Right cardiac atrium (tissue), 5 donors: ENCODE results near the gene CFAP57. TPM values are rescaled to one million over a fixed set of nuclear protein-coding genes. Genes with fewer than 3 reads are reported as not detected.
A peak's percentile ranks its signal among the peaks of the same experiment; 100 is the strongest.

Experiments used
- ATAC-seq, 2 donors: fragments of 200-7000 bp; cut with Tn5 transposase; one replicate each; pipeline versions ENCODE4 v1.8.0 to v1.9.1; 2020; ENCODE audit warnings: moderate library complexity in 2 of 2, mild to moderate bottlenecking in 1 of 2
- DNase-seq, 3 donors: peaks; one replicate each; pipeline ENCODE4 v3.0.0-alpha.2; 2020
- H3K27ac ChIP-seq: one replicate; pipeline ENCODE4 v1.5.1; 2013; ENCODE audit warnings: mild to moderate bottlenecking, low read length, control low read depth, moderate library complexity
- H3K27me3 ChIP-seq: one replicate; pipeline ENCODE4 v1.6.1; 2013; ENCODE audit not compliant: control insufficient read depth, insufficient read depth
- H3K4me1 ChIP-seq: one replicate; pipeline ENCODE4 v1.6.1; 2013; ENCODE audit warnings: low read length; ENCODE audit not compliant: control insufficient read depth, insufficient read depth
- H3K4me3 ChIP-seq: one replicate; pipeline ENCODE4 v1.5.1; 2013; ENCODE audit warnings: low read length, control low read depth
- H3K9me3 ChIP-seq: one replicate; pipeline ENCODE4 v1.6.1; 2013; ENCODE audit warnings: low read length; ENCODE audit not compliant: control insufficient read depth
- WGBS: extraction: QIAGEN DNeasy Blood & Tissue Kit; methylation state at CpG from one replicate; pipeline ENCODE4 v1.1.7; 2013; 5-methylcytosine and 5-hydroxymethylcytosine counted together
- intact Hi-C, 4 donors: fragments of 100-400 bp; cut with DNase I; formaldehyde crosslinking; loops; one replicate each; pipeline versions ENCODE4 v1.11.0 to v1.14.0; 2022 to 2023
- polyA plus RNA-seq: library from polyadenylated mRNA; stranded (reverse); fragments of 200-250 nt; gene quantifications from one replicate; pipeline ENCODE4 v1.2.3, GENCODE V29; 2013
- total RNA-seq, 4 donors: library from RNA; stranded (reverse); fragmentation: NEBNext Ultra II Directional; extraction: Animal tissue kit (Norgen Biotek cat#: 25700); gene quantifications; one replicate each; pipeline ENCODE4 v1.2.1, GENCODE V29; 2021
- donor health status: healthy with polysubstance abuse.
- donor health status: DM: no; HTN: yes; CAD: no.
- donor health status: DM: no; HTN: no; CAD: no.
- donor health status: DM: no; HTN: yes; CAD: no; lungs with severe emphysema.
- donor health status: DM: yes; HTN: yes; CAD: no.

The CFAP57 gene
- total and polyA plus RNA-seq, 5 donors = 0.06 to 0.25 (median 0.11) TPM; not detected in 1

GRCh38 chr1:43279161-43279560 lies 107.0 kb downstream of the CFAP57 start:
- DNase-seq (no peak), ATAC-seq (no peak)
- Histone ChIP-seq H3K4me1 (peaks cover 2% of the 10 kb centered on the region), H3K4me3 (no peak overlapping the region), H3K9me3 (no peaks in the 10 kb centered on the region), H3K27ac (no peak overlapping the region), H3K27me3 (no peaks in the 10 kb centered on the region)
- intact Hi-C loops = no loop called here
- 94% methylated on average over 5 of the region's 5 CpGs for WGBS

GRCh38 chr1:43279666-43280065 lies 107.5 kb downstream of the CFAP57 start:
- no peak overlapping the region for H3K27ac ChIP-seq
- WGBS = 95% methylated on average over 6 of the region's 6 CpGs
- no peaks in the 10 kb centered on the region for H3K27me3 ChIP-seq
- H3K9me3 ChIP-seq = no peaks in the 10 kb centered on the region
- ATAC-seq (no peak), DNase-seq (no peak)
- no peak overlapping the region for H3K4me3 ChIP-seq
- intact Hi-C loops = no loop called here
- no peaks in the 10 kb centered on the region for H3K4me1 ChIP-seq

- 43% methylated on average over 2 of the region's 2 CpGs for WGBS
- DNase-seq = no peak
- Histone ChIP-seq H3K4me1 (no peaks in the 10 kb centered on the region), H3K27ac (no peak overlapping the region), H3K27me3 (no peaks in the 10 kb centered on the region), H3K9me3 (no peaks in the 10 kb centered on the region), H3K4me3 (no peak overlapping the region)
- no peak for ATAC-seq
- intact Hi-C loops = no loop called here
These were observed 108.6 kb downstream of the CFAP57 start for GRCh38 chr1:43280692-43281091.

- no peaks in the 10 kb centered on the region for H3K9me3 ChIP-seq
- H3K4me3 ChIP-seq = no peak overlapping the region
- intact Hi-C loops = no loop called here
- no peaks in the 10 kb centered on the region for H3K4me1 ChIP-seq
- no peak for DNase-seq
- 87% methylated on average over 15 of the region's 15 CpGs for WGBS
- no peaks in the 10 kb centered on the region for H3K27me3 ChIP-seq
- no peak for ATAC-seq
- no peak overlapping the region for H3K27ac ChIP-seq
These were observed 110.4 kb downstream of the CFAP57 start for GRCh38 chr1:43282220-43283195.

- 93% methylated on average over 3 of the region's 3 CpGs for WGBS
- Histone ChIP-seq H3K27me3 (no peaks in the 10 kb centered on the region), H3K27ac (no peak overlapping the region), H3K4me3 (no peak overlapping the region), H3K4me1 (no peaks in the 10 kb centered on the region), H3K9me3 (no peaks in the 10 kb centered on the region)
- DNase-seq (no peak), ATAC-seq (no peak)
- intact Hi-C loops = no loop called here
These were observed 111.9 kb downstream of the CFAP57 start for GRCh38 chr1:43284065-43284464.

GRCh38 chr1:43284546-43285110 lies 112.5 kb downstream of the CFAP57 start:
- DNase-seq = no peak
- H3K27ac ChIP-seq = no peak overlapping the region
- intact Hi-C loops = no loop called here
- no peak for ATAC-seq
- H3K27me3 ChIP-seq = no peaks in the 10 kb centered on the region
- no peaks in the 10 kb centered on the region for H3K4me1 ChIP-seq
- H3K9me3 ChIP-seq = no peaks in the 10 kb centered on the region
- no peak overlapping the region for H3K4me3 ChIP-seq
- WGBS = 86% methylated on average over 12 of the region's 12 CpGs

- Histone ChIP-seq H3K4me3 (no peak within 1 kb of the TSS), H3K27me3 (no peaks in the 10 kb centered on the region), H3K4me1 (peaks cover 1% of the 10 kb centered on the region), H3K9me3 (no peaks in the 10 kb centered on the region), H3K27ac (no peak within 1 kb of the TSS)
- ATAC-seq (peak in 1 of 2 donors; percentile 12), DNase-seq (no peak)
- WGBS = 60% methylated on average over 19 of the region's 19 CpGs
- intact Hi-C loops = no loop called here
These were observed 113.3 kb downstream of the CFAP57 start, which contains the start of gene C1orf210 for GRCh38 chr1:43285269-43285990. Gene C1orf210 (minus strand): TSS chr1:43285581. CDS start chr1:43283270, 2,311 bp downstream.

- DNase-seq = no peak
- peaks cover 2% of the 10 kb centered on the region for H3K4me1 ChIP-seq
- H3K4me3 ChIP-seq = no peak overlapping the region
- WGBS = 91% methylated on average over 11 of the region's 11 CpGs
- H3K27me3 ChIP-seq = no peaks in the 10 kb centered on the region
- no peak overlapping the region for H3K27ac ChIP-seq
- no peak for ATAC-seq
- H3K9me3 ChIP-seq = no peaks in the 10 kb centered on the region
- intact Hi-C loops = no loop called here
These were observed 114.0 kb downstream of the CFAP57 start for GRCh38 chr1:43286115-43286514.

GRCh38 chr1:43286533-43286932 lies 114.4 kb downstream of the CFAP57 start:
- intact Hi-C loops = no loop called here
- WGBS = 92% methylated on average over 5 of the region's 5 CpGs

GRCh38 chr1:43288058-43288784 lies 116.1 kb downstream of the CFAP57 start:
- no peak for DNase-seq
- WGBS = 89% methylated on average over 9 of the region's 9 CpGs
- ATAC-seq = no peak

More at GRCh38 chr1:43286533-43286932, 114.4 kb downstream of the CFAP57 start:
- DNase-seq (no peak), ATAC-seq (no peak)
- Histone ChIP-seq H3K4me1 (peaks cover 2% of the 10 kb centered on the region), H3K27me3 (no peaks in the 10 kb centered on the region), H3K27ac (no peak overlapping the region), H3K9me3 (no peaks in the 10 kb centered on the region), H3K4me3 (no peak overlapping the region)

More at GRCh38 chr1:43288058-43288784, 116.1 kb downstream of the CFAP57 start:
- no peaks in the 10 kb centered on the region for H3K9me3 ChIP-seq
- no peaks in the 10 kb centered on the region for H3K27me3 ChIP-seq
- H3K4me3 ChIP-seq = no peak overlapping the region
- intact Hi-C loops = no loop called here
- H3K4me1 ChIP-seq = peaks cover 2% of the 10 kb centered on the region
- no peak overlapping the region for H3K27ac ChIP-seq
